Muscle of back (tissue), 11 donors: ENCODE results near the gene GUCA2A. TPM values are rescaled to one million over a fixed set of nuclear protein-coding genes. Genes with fewer than 3 reads are reported as not detected.

ENCODE experiments used
- DNase-seq, 3 donors: peaks; one replicate each; pipeline versions ENCODE4 v3.0.0 to v3.0.0-alpha.2; 2013
- polyA plus RNA-seq, 10 donors: library from polyadenylated mRNA; unstranded; fragments of 120-200 nt; gene quantifications; one replicate each; pipeline ENCODE4 v1.2.1, GENCODE V29; 2013; ENCODE audit not compliant: insufficient read length in 10 of 10

Gene GUCA2A
- polyA plus RNA-seq, 10 donors, result not detected

- DNase-seq, result no peak
These were observed 9.2 kb downstream of the GUCA2A start for GRCh38 chr1:42155362-42155761.

GRCh38 chr1:42154685-42155084 lies 9.9 kb downstream of the GUCA2A start:
- DNase-seq, result no peak

- no peak for DNase-seq
These were observed 10.9 kb downstream of the GUCA2A start for GRCh38 chr1:42153624-42154023.

DNA sequence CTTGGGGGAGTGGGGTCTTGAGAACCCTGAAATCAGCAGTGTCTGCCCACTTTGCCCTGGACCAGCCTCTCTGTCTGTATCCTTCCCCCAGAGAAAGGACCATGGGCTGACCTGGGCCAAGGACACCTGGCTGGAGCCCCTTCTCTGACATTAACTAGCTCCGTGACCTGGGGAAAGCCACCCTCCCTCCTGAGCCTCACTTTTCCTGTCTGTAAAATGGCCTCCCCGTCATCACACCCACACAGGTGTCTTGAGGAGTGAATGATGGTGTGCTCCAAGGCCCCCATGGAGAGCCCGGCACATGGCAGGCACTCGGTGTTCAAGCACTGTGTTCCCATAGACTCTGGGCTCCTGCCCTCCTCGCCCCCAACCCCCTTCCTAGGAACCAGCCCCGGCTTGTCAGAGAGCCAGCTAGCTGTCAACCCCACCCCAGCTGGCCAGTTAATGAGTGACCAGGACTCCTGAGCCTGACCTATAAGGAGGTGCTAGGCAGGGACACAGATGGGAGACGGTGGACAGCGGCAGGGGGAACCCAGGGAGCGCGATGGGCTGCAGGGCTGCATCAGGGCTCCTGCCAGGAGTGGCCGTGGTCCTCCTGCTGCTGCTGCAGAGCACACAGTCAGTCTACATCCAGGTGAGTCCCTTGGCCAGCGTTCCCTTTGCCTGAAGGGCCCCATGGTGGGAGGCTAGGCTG lies 11.5 kb downstream of the GUCA2A start, which contains the start of gene GUCA2B:
Gene GUCA2B, plus strand, starts transcription at position 504 of the 694 bp plus-strand sequence. Its CDS starts 41 bp downstream, at position 545.
- no peak for DNase-seq

GRCh38 chr1:42152119-42152518 lies 12.4 kb downstream of the GUCA2A start:
- no peak for DNase-seq

GRCh38 chr1:42150651-42151050 lies 13.9 kb downstream of the GUCA2A start:
- no peak for DNase-seq

DNA sequence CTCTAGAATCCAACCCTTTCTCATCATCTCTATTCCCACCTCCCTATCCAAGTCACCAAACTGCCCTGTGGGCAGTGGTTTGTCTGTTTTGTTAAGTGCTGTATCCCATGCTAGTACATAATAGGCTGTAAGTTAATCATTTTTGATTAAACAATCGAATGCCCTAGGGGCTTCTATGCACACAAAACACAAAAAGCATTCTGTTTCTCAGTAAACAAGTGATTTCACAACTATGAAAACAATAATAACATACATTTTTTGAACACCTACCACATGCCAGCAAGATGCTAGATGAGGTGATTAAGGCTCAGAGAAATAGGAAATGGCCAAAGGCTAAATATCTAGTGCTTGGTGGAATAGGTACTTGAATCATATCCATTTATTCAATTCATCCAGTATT lies 16.4 kb downstream of the GUCA2A start:
- no peak for DNase-seq

GRCh38 chr1:42146626-42147320 lies 17.8 kb downstream of the GUCA2A start:
- peak in 2 of 3 donors; percentile 27 to 59 for DNase-seq

GRCh38 chr1:42145764-42146625 lies 18.6 kb downstream of the GUCA2A start:
- no peak for DNase-seq

DNA sequence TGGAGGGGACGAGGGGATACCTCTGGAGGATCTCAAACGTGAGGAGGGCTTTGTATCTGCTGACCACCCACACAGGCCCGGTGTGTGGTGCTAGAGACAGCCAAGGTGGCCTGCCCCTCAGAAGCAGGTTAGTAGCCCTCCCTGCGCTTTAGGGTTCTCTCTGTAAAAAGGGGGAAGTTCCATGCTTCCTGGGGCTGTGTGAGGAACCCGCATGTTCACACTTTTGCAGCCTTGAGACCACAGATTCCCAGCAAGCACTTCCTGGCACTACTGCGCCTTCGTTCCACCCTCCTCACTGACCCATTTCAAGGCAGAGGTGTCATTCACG lies 19.2 kb downstream of the GUCA2A start:
- DNase-seq, result no peak

- no peak for DNase-seq
These were observed 19.7 kb downstream of the GUCA2A start for GRCh38 chr1:42144711-42145388.

GRCh38 chr1:42143896-42144710 lies 20.4 kb downstream of the GUCA2A start:
- peak in 1 of 3 donors; percentile 47 for DNase-seq

DNA sequence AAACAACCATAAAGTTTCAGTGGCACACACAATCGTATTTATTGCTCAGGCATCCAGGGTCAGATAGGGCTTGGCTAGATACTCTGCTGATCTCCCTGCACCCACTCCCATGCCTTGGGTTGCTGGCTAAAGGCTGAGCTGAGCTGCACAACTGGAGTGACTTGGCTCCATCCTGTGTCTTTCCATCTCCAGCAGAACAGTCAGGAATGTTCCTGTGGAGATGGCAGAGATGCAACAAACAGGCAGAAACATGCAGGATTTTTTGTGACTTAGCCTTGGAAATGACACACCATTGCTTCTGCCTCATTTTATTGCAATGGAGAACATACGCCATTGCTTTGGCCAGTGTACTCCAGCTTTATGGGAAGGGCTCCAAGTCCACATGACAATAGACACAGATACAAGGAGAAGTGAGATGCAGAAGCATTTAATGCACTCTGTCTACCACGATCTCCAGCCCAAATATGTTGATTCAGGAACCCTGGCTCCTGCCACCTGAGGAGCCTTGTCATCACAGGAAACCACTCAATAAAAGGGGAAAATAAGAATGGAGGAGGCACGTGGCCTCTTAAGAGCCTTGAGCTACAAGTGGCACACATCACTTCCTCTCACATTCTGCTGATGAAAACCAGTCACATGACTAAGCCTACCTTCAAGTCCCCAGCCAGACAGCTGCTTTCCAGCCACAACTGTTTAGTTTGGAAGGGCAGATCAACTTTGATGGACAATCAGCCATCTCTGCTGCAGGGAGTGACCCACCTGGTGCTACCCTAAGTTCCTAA lies 21.5 kb downstream of the GUCA2A start:
- no peak for DNase-seq

DNA sequence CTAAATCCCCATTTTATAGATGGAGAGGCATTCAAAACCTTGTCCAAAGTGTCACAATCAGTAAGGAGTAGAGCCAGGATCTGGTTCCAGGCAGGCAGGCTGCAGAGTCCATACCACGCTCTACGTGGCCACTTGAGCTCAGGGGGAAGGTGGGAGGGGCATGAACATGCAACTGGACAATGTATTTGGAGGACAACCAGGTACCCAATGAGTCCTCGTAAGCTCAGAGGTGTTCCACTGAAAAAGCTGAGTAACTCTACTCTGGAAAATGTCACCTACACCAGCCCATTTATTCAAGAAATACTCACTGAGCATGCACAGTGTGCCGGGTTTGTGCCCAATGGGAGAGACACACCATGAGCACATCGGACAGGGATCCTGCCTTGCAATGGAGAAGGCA lies 22.6 kb downstream of the GUCA2A start:
- no peak for DNase-seq

- no peak for DNase-seq
These were observed 24.4 kb downstream of the GUCA2A start for GRCh38 chr1:42140191-42140590.

GRCh38 chr1:42139444-42139843 lies 25.1 kb downstream of the GUCA2A start:
- DNase-seq, result no peak

- DNase-seq, result no peak
These were observed 26.0 kb downstream of the GUCA2A start for GRCh38 chr1:42138586-42138985.

GRCh38 chr1:42137766-42138165 lies 26.8 kb downstream of the GUCA2A start:
- no peak for DNase-seq

GRCh38 chr1:42136466-42136865 lies 28.1 kb downstream of the GUCA2A start:
- no peak for DNase-seq

DNA sequence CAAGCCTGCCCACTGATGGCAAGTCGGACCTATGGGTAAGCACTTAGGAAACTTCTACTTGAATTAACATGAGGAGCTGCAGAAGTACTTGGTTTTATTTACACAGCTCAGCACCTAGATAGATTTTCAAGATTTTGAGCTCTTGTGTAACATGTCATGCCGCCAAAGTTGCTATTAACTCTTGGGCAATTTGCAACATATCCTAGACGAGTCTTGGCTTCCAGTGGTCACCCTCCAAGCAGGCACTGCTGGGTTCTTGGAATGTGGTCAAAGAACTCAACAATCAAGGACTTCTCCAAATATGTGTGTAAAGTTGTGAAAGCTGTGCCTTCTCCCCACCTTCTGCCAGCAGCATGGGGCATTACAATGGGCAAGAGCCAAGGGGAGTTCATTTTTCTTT lies 29.1 kb downstream of the GUCA2A start:
- DNase-seq, result no peak
